ENCODE results near the gene SUB1.

SUB1 gene

DNA sequence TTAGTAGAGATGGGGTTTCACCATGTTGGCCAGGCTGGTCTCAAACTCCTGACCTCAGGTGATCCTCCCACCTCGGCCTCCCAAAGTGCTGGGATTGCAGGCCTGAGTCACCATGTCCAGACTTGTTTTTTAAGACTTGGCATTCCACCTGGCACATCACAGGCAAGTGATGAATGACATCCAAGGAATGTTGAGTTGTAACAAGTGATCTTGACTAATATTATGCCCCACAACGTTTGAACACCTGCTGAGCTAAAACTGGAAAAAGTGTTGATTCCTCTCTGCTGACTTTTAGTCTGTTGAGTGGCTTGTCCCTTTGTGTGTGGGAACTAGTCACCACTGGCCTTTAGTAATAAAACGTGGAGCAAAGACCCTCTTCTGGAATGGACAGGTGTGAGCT, 54.6 kb downstream of the SUB1 start:
- Histone ChIP-seq H3K9ac (ENCODE audit: low read length) (no peak overlapping the region), H3K27ac (ENCODE audit: low read length) (no peak overlapping the region), H4K20me1 (ENCODE audit: insufficient read depth, low read length) (no peaks in the 10 kb centered on the region), H3K9me3 (ENCODE audit: insufficient read depth, low read length) (no peaks in the 10 kb centered on the region), H3K79me2 (ENCODE audit: low read length) (no peaks in the 10 kb centered on the region), H3K27me3 (ENCODE audit: low read depth, low read length) (no peaks in the 10 kb centered on the region), H2AFZ (ENCODE audit: low read depth, low read length) (no peak overlapping the region), H3K4me1 (ENCODE audit: low read length) (no peaks in the 10 kb centered on the region), H3K4me2 (ENCODE audit: low read length) (no peak overlapping the region), H3K36me3 (replicated peaks; ENCODE audit: low read depth, low read length) (no peaks in the 10 kb centered on the region), H3K4me3 (ENCODE audit: low read length) (no peak overlapping the region)
- TF ChIP-seq EZH2phosphoT487 (IDR thresholded peaks at IDR 0.05; ENCODE audit: low read depth) = no peak
- TF ChIP-seq, protein P1, sequence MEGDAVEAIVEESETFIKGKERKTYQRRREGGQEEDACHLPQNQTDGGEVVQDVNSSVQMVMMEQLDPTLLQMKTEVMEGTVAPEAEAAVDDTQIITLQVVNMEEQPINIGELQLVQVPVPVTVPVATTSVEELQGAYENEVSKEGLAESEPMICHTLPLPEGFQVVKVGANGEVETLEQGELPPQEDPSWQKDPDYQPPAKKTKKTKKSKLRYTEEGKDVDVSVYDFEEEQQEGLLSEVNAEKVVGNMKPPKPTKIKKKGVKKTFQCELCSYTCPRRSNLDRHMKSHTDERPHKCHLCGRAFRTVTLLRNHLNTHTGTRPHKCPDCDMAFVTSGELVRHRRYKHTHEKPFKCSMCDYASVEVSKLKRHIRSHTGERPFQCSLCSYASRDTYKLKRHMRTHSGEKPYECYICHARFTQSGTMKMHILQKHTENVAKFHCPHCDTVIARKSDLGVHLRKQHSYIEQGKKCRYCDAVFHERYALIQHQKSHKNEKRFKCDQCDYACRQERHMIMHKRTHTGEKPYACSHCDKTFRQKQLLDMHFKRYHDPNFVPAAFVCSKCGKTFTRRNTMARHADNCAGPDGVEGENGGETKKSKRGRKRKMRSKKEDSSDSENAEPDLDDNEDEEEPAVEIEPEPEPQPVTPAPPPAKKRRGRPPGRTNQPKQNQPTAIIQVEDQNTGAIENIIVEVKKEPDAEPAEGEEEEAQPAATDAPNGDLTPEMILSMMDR (IDR thresholded peaks at IDR 0.05; ENCODE audit: low read depth, low read length) = no peak

DNA sequence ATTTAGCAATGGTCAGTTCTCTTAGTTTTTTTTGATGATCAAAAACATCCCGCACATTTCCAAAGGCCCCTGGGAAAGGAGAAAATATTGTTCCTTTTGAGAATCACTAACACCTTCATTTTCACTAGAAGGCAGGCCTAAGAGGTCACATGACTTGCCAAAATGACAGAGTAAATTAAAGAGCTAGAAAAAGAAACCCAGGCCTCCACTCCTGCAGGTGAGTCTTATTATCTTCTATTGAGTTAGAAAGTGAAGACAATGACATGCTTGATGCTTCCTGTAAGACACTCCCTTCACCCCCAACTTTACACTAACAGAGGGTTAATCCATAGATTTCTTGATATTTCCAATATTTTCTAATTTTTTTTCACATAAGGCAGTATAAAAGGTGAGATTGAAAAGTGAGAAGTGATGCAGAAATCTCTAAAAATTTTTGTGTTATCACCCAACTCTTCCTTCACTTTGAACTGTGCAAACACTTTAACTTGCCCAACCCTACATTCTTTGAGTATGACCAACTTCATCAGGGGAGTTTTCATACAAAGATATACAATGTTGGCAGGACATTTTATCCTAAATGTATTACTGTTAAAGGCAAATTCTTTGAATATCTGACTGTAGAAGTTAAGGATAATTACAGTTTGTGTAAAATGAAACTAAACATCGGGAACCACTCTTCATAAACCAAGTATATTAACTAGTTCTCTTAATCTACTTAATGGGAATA, 57.1 kb downstream of the SUB1 start:
- no peak overlapping the region for H3K9ac ChIP-seq (ENCODE audit: low read length)
- no peaks in the 10 kb centered on the region for H3K4me1 ChIP-seq (ENCODE audit: low read length)
- TF ChIP-seq, protein P1 (IDR thresholded peaks at IDR 0.05; ENCODE audit: low read depth, low read length) = no peak
- TF ChIP-seq EZH2phosphoT487 (IDR thresholded peaks at IDR 0.05; ENCODE audit: low read depth) = no peak
- no peaks in the 10 kb centered on the region for H3K36me3 ChIP-seq (replicated peaks; ENCODE audit: low read depth, low read length)
- H3K4me3 ChIP-seq (ENCODE audit: low read length) = no peak overlapping the region
- no peaks in the 10 kb centered on the region for H3K9me3 ChIP-seq (ENCODE audit: insufficient read depth, low read length)
- H2AFZ ChIP-seq (ENCODE audit: low read depth, low read length) = no peak overlapping the region
- H3K27ac ChIP-seq (ENCODE audit: low read length) = no peak overlapping the region
- H3K27me3 ChIP-seq (ENCODE audit: low read depth, low read length) = no peaks in the 10 kb centered on the region
- H3K79me2 ChIP-seq (ENCODE audit: low read length) = no peaks in the 10 kb centered on the region
- no peaks in the 10 kb centered on the region for H4K20me1 ChIP-seq (ENCODE audit: insufficient read depth, low read length)
- H3K4me2 ChIP-seq (ENCODE audit: low read length) = no peak overlapping the region

DNA sequence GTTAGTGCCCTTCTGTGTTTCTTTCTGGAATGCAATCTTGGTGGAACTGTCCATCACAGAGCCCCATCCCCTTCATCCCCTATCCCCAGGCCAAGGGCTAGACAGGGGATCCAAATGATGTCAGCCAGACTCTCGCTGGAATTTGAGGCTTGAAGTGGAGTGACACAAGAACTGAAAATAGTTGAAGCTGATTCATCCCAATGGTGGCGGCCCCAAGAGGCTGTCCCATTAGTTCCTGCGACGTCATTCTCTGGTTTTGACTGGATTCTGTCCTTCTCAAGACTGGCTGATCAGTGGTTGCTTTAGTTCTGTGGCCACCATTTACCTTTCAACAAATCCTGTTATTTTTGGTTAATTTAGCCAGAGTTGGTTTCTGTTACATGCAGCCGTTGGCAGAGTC, 59.9 kb downstream of the SUB1 start:
- Histone ChIP-seq H4K20me1 (ENCODE audit: insufficient read depth, low read length) (no peaks in the 10 kb centered on the region), H3K4me3 (ENCODE audit: low read length) (no peak overlapping the region), H3K36me3 (replicated peaks; ENCODE audit: low read depth, low read length) (no peaks in the 10 kb centered on the region), H3K9ac (ENCODE audit: low read length) (no peak overlapping the region), H2AFZ (ENCODE audit: low read depth, low read length) (no peak overlapping the region), H3K9me3 (ENCODE audit: insufficient read depth, low read length) (no peaks in the 10 kb centered on the region), H3K79me2 (ENCODE audit: low read length) (no peaks in the 10 kb centered on the region), H3K4me1 (ENCODE audit: low read length) (no peaks in the 10 kb centered on the region), H3K4me2 (ENCODE audit: low read length) (no peak overlapping the region), H3K27me3 (ENCODE audit: low read depth, low read length) (no peaks in the 10 kb centered on the region), H3K27ac (ENCODE audit: low read length) (no peak overlapping the region)
- TF ChIP-seq, protein P1 (IDR thresholded peaks at IDR 0.05; ENCODE audit: low read depth, low read length) = no peak
- TF ChIP-seq EZH2phosphoT487 (IDR thresholded peaks at IDR 0.05; ENCODE audit: low read depth) = no peak

DNA sequence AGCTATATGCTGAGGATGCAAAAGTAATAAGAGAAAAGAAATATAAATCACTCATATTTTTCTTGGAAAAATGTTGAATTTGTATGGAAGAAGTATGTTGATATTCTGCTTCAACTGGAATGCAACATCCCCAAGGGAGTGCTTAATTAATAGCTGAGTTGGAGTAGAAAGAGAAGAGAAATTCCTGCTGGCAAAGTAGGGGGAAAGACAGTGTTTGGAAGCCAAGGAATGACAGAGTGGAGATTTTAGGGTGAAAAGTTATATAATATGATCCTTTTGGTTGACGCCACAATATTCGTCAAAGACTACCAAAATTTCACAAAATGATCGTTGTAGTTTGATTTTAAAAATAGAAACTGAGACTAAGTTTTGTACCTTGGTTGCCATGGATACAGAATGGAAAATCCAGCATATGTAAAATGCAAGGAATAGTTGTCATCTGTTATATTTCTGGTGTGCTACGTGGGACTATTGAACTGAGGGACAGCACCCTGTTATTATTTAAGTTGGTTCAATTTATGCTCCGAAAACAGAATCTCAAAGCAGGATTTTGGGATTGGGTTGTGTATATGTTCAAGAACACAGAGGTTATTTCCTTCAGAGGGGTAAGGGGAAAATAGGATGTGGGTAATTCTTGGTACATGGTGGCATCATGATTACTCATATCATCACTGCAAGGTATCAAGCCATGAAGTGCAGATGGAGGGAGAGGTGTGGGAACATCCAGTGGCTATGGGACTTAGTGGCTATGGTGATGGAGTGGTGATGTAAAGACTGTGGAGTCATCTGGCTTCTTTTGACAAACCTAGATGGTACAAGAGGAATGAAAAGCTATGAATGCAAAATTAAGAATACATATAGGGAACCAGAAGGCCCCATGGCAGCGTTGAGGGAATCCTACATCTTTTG, 61.0 kb downstream of the SUB1 start:
- Histone ChIP-seq H3K4me3 (ENCODE audit: low read length) (no peak overlapping the region), H3K79me2 (ENCODE audit: low read length) (no peaks in the 10 kb centered on the region), H3K36me3 (replicated peaks; ENCODE audit: low read depth, low read length) (no peaks in the 10 kb centered on the region), H4K20me1 (ENCODE audit: insufficient read depth, low read length) (no peaks in the 10 kb centered on the region), H3K9me3 (ENCODE audit: insufficient read depth, low read length) (no peaks in the 10 kb centered on the region), H3K9ac (ENCODE audit: low read length) (no peak overlapping the region), H3K4me2 (ENCODE audit: low read length) (no peak overlapping the region), H3K4me1 (ENCODE audit: low read length) (no peaks in the 10 kb centered on the region), H2AFZ (ENCODE audit: low read depth, low read length) (no peak overlapping the region), H3K27me3 (ENCODE audit: low read depth, low read length) (no peaks in the 10 kb centered on the region), H3K27ac (ENCODE audit: low read length) (no peak overlapping the region)
- TF ChIP-seq EZH2phosphoT487 (IDR thresholded peaks at IDR 0.05; ENCODE audit: low read depth) = no peak
- TF ChIP-seq, protein P1 (IDR thresholded peaks at IDR 0.05; ENCODE audit: low read depth, low read length) = no peak
